GM12801 (cell line): ENCODE data around the gene CACNG4.

Experiments
- CTCF ChIP-seq: IDR thresholded peaks from one replicate; pipeline ENCODE4 v1.5.1; 2011; ENCODE audit warnings: control low read depth; ENCODE audit not compliant: insufficient read length; ENCODE audit errors: extremely low read depth

Gene CACNG4

GRCh38 chr17:66965801-66966262 is 1.3 kb downstream of the CACNG4 start:
- no peak for TF ChIP-seq CTCF

GRCh38 chr17:66966298-66966697 is 1.8 kb downstream of the CACNG4 start:
- no peak for TF ChIP-seq CTCF

DNA sequence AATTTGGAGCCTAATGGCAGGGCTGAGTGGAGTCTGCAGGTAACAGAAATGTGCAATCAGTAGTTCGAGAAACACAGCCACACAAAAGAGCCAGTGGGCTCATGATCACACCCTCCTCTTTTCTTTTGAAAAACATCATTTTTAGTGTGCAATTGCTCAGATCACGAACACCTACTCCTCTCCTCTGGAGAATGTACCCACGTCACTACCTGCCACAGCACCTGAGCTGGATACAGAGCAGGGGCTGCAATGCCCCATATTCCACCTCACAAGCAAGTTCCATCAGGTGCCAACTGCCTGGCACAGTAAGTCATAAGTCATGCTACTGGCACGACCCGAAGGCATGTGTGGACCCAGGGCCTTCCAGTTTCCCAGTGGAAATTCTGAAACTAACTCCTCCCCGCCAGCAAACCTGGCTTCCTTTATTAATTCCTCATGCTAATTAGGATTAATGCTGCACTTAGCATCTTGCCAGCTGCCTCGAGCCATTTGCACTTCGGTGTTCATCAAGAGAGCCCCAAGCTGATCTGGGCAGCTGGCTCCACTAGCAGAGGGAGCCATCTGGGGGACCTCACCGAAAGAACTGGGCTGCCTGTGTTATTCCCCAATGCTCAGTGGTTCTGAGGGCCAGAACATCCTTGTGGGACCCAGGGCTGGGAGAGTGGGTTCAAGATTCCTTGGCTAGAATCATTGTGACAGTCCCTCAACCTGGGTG is 2.4 kb downstream of the CACNG4 start:
- TF ChIP-seq CTCF, result no peak

GRCh38 chr17:66967837-66968543 is 3.5 kb downstream of the CACNG4 start:
- TF ChIP-seq CTCF, result no peak

GRCh38 chr17:66968916-66969315 is 4.4 kb downstream of the CACNG4 start:
- TF ChIP-seq CTCF, result no peak

DNA sequence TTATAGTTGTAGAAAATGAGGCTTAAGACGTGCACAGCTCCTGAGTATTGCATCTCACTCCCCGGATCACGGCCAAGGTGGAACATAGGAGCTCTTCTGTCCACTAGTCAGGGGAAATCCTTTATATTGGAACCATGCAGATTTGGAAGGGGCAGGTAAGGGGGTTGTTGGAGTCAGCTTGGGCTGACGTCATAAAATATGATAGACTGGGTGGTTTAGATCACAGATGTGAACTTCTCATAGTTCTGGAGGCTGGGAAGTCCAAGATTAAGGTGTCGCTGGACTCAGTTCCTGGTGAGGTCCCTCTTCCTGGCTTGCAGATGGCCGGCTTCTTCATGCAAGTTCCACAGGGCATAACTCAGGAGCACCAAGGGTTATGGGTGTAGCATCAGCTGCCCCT is 5.6 kb downstream of the CACNG4 start:
- TF ChIP-seq CTCF, result no peak

- TF ChIP-seq CTCF, result no peak
Observed at GRCh38 chr17:66970797-66971196, 6.3 kb downstream of the CACNG4 start.
